ENCODE results near the gene ECHS1. TPM values are rescaled to one million over a fixed set of nuclear protein-coding genes. Genes with fewer than 3 reads are reported as not detected.
"Not testable (repeated sequence)": the region's sequence is repeated elsewhere in the genome, so short reads cannot be mapped to it uniquely, and the experiment has no call there.

ECHS1 gene
- total and polyA plus RNA-seq, 9 donors, result 27.2 to 102 (median 68.9) TPM

- peaks cover 7% of the 10 kb centered on the region for H3K4me1 ChIP-seq (ENCODE audit: insufficient read depth)
- no peak overlapping the region for H3K27ac ChIP-seq
- no peak overlapping the region for H3K4me3 ChIP-seq
- H3K9me3 ChIP-seq, result no peaks in the 10 kb centered on the region
- intact Hi-C loops (cut with DNase I), result no loop called here
- TF ChIP-seq EP300 (IDR thresholded peaks at IDR 0.05) (no peak), CTCF (IDR thresholded peaks at IDR 0.05) (no peak), POLR2A (IDR thresholded peaks at IDR 0.05) (no peak)
- 4 to 13% (median 5%) methylated on average over 6 to 13 of the region's 13 CpGs for WGBS, 3 donors
- H3K36me3 ChIP-seq, result no peaks in the 10 kb centered on the region
- peak in 3 of 5 donors; percentile 45 to 77 (median 63) for DNase-seq
- H3K27me3 ChIP-seq, result peaks cover 26% of the 10 kb centered on the region
Measured at GRCh38 chr10:133324198-133324792, 48.9 kb downstream of the ECHS1 start.

GRCh38 chr10:133322064-133322709, 51.0 kb downstream of the ECHS1 start:
- WGBS, 3 donors, result 50 to 62% (median 57%) methylated on average over 12 to 13 of the region's 14 CpGs
- H3K4me3 ChIP-seq; H3K9me3 ChIP-seq; H3K4me1 ChIP-seq (ENCODE audit: insufficient read depth); H3K36me3 ChIP-seq; DNase-seq; intact Hi-C loops (cut with DNase I); H3K27ac ChIP-seq: not testable (repeated sequence)
- H3K27me3 ChIP-seq, result peaks cover 18% of the 10 kb centered on the region

GRCh38 chr10:133320852-133321422, 52.2 kb downstream of the ECHS1 start:
- H3K9me3 ChIP-seq; H3K27ac ChIP-seq; H3K4me1 ChIP-seq (ENCODE audit: insufficient read depth); intact Hi-C loops (cut with DNase I); DNase-seq; H3K36me3 ChIP-seq; H3K4me3 ChIP-seq; H3K27me3 ChIP-seq: not testable (repeated sequence)
- WGBS, 3 donors, result 84 to 88% (median 87%) methylated on average over 6 of the region's 6 CpGs

GRCh38 chr10:133318494-133319127, 54.5 kb downstream of the ECHS1 start:
- Histone ChIP-seq H3K27me3 (no peaks in the 10 kb centered on the region), H3K4me3 (peak overlapping the region; percentile 23), H3K27ac (no peak overlapping the region), H3K36me3 (no peaks in the 10 kb centered on the region), H3K9me3 (no peaks in the 10 kb centered on the region), H3K4me1 (ENCODE audit: insufficient read depth) (no peaks in the 10 kb centered on the region)
- intact Hi-C loops (cut with DNase I), result loop anchor here in 1 of 4 donors (5.0 kb wide), 1 partner anchor 176 kb away; no protein-coding TSS in a partner anchor
- peak; percentile 41 to 73 (median 64) for DNase-seq
- 8 to 15% (median 15%) methylated on average over 28 to 51 of the region's 51 CpGs for WGBS, 3 donors
- TF ChIP-seq CTCF (IDR thresholded peaks at IDR 0.05), result peak; percentile 26 to 51 (median 47)
- TF ChIP-seq EP300 (IDR thresholded peaks at IDR 0.05), result no peak
- TF ChIP-seq POLR2A (IDR thresholded peaks at IDR 0.05), result no peak

GRCh38 chr10:133316732-133317131, 56.4 kb downstream of the ECHS1 start:
- TF ChIP-seq POLR2A (IDR thresholded peaks at IDR 0.05), result no peak
- TF ChIP-seq EP300 (IDR thresholded peaks at IDR 0.05), result no peak
- TF ChIP-seq CTCF (IDR thresholded peaks at IDR 0.05), result no peak
- Histone ChIP-seq H3K36me3 (no peaks in the 10 kb centered on the region), H3K4me1 (ENCODE audit: insufficient read depth) (no peaks in the 10 kb centered on the region), H3K27me3 (no peaks in the 10 kb centered on the region), H3K4me3 (no peak overlapping the region), H3K27ac (no peak overlapping the region), H3K9me3 (no peaks in the 10 kb centered on the region)
- peak in 1 of 5 donors; percentile 5 for DNase-seq
- intact Hi-C loops (cut with DNase I), result loop anchor here in 1 of 4 donors (5.0 kb wide), 1 partner anchor 174 kb away; no protein-coding TSS in a partner anchor
- WGBS, 3 donors, result 80 to 92% (median 84%) methylated on average over 7 of the region's 7 CpGs
